ENCODE measurements around the gene TJP2.

TJP2 gene

DNA sequence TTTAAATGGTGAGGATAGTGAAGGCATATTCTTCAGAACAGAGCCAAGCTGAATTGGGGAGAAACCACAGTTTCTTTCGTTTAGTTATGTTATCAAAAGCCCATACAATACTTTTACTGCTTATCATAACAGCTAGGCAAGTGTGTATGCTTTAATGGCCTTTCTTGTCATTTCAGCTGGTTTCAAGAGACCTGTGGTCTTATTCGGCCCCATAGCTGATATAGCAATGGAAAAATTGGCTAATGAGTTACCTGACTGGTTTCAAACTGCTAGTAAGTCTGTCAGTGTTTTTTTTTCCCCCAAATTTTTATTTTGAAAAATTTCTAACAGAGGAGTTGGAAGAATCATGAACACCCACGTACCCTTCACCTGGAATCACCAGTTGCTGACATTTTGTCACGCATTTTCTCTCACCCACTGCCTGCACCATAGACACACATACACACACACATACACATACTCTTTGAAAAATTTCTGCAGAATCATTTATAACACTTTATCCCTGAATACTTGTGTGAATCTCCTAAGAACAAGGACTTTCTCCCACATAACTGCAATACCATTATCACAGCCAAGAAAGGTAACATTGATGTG lies 63.7 kb downstream of the TJP2 start:
- DNase-seq = no peak

DNA sequence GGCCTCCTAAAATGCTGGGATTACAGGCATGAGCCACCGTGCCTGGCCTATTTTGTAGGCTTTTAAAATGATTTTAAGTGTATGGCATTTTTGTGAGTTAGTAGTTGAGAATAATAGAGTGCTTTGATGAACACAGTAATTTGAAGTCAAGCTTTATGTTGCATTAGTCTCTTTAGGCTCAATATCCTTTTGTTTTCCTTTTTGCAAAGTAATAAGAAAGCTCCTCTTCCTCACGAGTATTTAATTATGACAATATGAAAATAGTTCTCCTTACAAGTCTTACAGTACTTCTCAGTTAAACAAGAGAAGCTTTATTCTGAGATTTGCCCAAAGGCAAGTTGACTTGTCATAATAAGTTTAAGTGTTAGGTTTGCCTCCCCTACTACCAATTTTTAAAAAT lies 69.0 kb downstream of the TJP2 start:
- DNase-seq = no peak

DNA sequence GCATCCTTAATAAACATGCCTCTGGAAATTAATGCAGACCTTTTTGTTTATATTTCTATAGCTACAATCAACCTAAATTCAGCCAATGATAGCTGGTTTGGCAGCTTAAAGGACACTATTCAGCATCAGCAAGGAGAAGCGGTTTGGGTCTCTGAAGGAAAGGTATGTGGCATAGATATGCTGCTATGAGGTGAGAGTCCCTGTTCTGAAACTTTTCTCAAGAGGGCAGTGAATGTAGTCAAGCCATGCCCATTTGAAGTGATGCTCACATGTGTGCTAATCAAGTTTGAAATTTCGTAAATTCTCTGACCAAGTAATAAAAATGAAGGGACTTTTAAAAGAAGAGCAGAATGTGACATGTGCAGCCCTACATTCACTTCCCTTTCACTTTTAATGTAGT lies 72.6 kb downstream of the TJP2 start:
- no peak for DNase-seq

DNA sequence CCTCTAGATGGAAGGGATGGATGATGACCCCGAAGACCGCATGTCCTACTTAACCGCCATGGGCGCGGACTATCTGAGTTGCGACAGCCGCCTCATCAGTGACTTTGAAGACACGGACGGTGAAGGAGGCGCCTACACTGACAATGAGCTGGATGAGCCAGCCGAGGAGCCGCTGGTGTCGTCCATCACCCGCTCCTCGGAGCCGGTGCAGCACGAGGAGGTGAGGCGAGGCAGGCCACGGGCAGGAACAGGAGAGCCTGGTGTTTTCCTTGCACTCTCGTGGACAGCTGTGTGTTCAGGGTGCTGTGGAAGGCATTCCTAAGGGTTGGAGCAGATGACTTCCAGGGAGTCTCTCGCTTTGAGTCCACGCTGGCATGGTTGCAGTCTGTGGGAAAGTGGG lies 73.9 kb downstream of the TJP2 start:
- no peak for DNase-seq

DNA sequence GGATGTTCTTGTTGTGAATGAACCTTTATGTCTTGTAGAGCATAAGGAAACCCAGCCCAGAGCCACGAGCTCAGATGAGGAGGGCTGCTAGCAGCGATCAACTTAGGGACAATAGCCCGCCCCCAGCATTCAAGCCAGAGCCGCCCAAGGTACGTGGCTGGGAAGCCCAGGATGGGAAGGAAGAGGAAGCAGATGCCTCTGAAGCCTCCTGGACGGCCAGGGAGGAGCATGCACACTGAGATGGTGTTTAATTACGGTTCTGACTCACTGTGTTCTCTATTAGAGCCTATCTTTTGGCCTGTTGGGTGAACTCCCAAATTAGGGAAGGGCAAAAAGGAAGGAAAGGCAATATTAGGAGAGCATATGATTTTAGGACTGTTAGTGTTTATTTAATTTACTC lies 75.3 kb downstream of the TJP2 start:
- DNase-seq = no peak

DNA sequence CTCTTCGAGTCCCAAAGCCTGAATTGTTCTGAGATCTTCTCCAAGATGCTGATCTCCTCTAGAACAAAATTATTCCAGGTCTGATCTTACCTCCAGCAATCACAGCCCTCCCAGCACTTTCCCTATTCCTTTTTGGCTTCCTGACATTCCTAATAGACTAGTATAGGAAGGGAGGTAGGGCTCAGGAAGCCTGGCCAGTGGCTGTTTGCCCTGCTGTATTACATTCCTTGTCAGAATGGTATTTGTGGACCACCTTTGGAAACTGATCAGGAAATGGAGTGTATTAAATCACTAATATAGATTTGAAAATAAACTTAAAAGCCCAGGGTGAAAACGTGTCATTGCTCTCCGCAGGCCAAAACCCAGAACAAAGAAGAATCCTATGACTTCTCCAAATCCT lies 76.6 kb downstream of the TJP2 start:
- no peak for DNase-seq

DNA sequence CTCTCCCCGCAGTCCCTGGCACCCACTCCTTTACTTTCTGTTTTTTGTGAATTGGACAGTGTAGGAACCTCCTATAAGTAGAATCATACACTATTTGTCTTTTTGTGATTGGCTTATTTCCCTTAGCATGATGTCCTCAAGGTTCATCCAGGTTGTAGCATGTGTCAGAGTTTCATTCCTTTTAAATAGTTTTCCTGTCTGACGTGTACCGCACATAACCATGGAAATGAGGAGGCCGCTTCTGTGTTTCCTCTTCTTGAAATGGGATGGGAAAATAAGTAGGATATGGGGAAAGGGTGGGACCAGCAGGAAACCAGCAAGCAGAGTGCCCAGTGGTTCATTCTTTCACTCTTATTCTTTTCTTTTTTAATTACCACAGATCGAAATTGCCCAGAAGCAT lies 78.4 kb downstream of the TJP2 start:
- DNase-seq = no peak

DNA sequence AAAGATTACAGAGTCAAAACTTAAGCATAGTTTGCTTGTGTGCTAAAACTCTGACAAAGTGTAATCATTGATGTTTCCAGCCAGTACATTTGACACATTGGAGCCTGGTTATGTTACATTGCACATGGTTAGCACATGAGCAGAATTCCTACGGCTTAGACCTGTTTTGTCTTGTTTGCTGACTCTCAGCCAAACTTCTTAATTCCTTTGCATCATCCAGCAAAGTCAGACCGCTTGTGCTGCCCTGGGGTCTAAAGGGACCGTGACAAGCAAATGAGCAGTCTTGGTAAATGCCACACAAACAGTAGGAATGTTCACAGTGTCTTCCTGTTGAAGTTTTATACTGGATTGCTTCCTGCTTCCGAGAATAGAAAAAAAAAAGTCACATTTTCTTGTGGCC lies 79.0 kb downstream of the TJP2 start:
- no peak for DNase-seq

DNA sequence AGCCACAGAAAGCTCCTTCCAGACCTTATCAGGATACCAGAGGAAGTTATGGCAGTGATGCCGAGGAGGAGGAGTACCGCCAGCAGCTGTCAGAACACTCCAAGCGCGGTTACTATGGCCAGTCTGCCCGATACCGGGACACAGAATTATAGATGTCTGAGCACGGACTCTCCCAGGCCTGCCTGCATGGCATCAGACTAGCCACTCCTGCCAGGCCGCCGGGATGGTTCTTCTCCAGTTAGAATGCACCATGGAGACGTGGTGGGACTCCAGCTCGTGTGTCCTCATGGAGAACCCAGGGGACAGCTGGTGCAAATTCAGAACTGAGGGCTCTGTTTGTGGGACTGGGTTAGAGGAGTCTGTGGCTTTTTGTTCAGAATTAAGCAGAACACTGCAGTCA lies 80.1 kb downstream of the TJP2 start:
- DNase-seq = no peak

DNA sequence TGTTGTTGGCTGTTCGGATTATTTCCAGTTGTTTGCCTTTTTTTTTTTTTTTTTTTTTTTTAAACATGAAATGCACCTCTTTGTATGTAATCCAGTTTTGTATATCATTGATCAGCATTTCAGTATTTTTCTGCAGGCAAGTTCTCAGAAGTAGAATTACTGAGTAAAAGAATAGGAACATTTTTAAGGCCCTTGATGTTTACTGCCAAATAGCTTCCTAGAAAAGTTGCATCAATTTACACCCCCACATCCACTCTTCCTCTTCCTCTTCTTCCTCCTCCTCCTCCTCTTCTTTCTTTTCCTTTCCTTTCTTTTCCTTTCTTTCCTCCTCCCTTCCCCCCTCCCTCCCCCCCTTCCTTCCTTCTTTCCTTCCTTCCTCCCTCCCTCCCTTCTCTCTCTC lies 81.5 kb downstream of the TJP2 start:
- no peak for DNase-seq

DNA sequence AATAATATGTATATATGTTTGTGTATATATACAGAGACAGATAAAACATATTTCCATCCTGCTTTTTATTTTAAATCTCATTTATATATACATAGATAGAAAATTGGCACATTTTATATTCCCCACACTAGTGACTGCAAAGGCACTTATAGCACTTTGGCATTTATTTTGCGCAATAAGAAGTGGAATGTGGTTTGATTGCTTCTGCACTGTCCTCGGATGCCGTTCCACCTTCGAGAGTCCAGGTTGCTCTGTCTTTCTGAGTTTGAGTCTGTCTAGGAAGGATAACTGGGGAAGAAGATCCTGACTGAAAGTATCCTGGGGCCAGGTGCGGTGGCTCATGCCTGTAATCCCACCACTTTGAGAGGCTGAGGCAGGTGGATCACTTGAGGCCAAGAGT lies 84.5 kb downstream of the TJP2 start:
- no peak for DNase-seq

DNA sequence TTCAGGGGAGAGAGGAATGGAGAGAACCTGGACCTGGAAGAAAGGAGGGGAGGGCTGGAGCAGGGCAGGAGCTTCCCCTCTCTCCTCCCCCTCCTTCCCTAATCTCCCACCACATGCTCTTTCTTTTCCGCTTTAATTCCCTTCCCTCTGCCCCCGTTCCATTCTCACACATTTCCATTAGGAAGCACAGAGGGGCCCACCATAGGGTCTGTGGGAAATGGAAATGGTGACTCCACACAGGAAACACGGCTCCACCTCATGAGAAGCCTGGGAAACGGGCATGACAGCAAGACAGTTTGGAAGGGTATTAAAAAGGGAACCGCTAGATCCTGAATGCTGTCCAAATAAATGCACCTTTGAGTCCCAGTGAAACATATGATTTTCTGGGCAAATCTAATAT lies 86.1 kb downstream of the TJP2 start:
- no peak for DNase-seq

DNA sequence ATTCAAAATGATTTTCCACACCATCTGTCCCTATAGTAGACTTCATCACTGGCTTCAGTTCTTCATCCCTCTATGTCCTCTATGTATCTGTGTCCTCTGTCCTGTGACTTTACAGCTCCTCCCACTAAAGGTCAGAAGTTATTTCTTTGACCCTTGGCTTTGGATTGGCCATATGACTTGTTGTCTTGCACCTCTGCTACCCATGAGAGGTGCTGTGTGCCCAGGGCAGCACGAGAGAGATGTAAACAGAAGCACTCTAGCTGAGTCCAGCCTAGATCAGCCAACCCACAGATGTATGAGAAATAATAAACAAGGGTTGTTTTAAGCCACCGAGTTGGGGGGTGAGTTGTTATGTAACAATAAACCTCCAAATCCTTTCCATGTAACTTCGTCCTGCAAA lies 87.6 kb downstream of the TJP2 start:
- no peak for DNase-seq

DNA sequence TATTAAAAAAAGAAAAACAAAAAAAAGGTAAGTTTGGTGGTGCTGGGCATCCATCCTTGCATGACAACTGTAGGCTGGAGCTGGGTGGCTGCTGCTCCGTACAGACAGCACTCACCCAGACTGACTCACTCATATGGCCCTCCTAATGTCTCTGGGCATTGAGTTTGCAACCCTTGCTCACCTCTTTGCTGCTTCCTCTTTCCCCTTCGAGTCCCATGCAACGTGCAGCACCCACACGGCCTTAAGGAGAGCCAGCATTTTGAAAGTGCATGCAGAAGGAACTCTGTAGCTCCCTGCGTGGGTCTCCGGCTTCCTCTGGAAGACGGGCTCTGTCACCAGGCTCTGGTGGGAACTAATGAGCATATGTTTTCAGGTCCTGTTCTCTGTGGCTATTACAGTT lies 90.4 kb downstream of the TJP2 start:
- no peak for DNase-seq

DNA sequence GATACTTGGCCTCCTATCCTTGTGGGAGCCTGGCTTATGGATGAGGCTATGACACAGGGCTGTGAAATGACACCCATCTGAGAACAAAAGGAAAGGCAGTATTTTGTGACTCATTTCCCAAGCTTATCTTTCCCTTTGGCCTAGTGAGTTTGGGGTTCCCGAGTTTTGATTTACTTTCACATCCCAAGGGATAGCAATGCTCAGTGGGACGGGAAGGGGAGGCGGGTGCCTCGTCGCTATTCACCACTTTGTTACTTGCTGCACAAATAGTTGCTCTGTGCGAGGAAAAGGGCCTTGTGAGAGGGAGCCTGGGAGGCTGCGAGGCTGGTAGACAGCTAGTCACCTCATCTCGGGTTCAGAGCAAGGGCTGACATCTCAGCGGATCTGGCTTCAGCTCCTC lies 91.8 kb downstream of the TJP2 start:
- DNase-seq = no peak

DNA sequence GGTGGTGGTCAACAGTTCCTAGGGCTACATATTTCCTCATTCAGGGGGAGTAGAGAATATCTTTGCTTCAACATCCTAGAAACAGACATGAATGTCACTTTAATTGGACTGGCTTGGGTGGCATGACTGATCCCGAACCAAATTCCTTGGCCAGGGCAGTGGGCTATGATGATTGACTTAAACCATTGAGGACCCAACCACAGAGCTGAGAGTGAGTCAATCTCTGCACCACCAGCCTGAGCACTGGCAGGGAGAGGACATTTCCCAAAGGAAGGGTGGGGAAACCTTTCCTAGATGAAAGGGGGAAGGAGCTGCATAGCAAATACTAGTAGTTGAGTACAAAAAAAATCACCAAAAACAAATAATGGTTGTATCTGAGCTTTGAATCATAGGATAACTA lies 98.1 kb downstream of the TJP2 start:
- DNase-seq = no peak

DNA sequence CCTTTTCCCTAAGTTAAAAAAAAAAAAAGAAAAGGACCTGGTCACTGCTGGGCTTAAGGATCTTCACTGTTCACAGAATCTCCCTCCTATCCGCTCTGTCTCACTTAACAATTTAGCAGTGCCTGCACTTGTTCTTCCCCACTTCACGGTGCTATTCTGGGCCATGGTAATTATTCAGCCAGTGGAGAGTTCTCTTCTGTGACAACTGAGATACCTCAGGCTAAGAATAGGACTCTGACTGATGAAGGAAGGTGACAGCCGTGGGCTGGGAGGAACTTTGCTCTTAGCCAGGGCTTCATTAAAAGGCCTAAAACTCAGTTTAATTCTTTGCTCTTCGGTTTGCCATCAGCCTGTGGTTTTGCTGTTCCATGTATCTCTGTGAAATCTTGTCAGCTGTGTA lies 99.1 kb downstream of the TJP2 start:
- no peak for DNase-seq

DNA sequence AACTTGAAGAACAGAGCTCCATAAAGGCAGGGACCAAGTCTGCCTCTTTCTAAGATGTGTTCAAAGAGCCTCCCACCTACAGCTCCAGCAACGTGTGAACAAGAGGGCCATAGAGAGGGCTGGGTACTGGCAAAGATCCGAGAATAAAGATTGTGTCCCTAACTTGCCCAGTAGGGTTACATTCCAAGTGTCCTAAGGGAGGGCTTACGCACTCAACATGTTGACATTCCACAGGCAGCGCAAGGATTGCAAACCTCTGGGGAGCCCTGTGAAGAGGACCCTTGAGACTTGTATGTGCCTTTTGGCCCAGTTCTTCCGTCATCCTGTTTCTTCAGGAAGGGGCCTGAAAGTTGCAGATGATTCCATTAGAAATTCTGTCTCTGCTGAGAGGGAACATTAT lies 102.7 kb downstream of the TJP2 start:
- DNase-seq = no peak

DNA sequence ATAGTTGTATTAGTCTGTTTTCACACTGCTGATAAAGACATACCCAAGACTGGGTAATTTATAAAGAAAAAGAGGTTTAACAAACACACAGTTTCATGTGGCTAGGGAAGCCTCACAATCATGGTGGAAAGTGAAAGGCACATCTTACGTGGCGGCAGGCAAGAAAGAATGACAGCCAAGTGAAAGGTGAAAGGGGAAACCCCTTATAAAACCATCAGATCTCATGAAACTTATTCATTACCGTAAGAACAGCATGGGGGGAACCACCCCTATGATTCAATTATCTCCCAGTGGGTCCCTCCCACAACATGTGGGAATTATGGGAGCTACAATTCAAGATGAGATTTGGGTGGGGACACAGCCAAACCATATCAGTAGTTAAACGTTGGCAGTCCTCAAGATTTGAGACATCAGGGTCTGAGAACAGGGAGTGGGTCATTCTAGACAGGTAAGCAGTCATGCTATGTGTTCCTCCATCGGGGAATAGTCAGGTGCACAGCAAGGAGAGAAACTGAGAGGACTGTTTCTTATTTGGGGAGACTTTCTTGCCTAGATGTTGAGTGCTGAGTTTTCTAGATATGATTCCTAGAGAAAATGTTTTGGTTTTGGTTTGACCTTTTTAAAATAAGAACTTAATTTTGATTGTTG lies 105.1 kb downstream of the TJP2 start:
- no peak for DNase-seq

DNA sequence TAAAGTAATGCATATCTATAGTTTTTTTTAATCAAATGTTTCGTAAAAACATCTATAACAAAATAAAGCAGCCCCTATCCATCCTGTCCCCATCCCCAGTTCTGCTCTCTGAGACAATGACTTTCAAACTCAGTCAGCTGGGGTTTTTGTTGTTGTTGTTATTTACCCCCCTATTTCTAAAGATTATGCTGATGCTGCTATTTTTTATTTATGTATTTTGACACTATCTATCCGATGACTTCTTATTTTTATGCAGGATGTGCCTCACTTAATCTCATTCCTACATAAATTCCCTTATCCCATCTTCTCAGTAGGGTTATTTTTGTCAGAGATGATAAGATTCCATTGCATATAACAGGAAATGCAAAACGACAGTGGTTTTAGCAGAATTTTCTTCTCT lies 105.7 kb downstream of the TJP2 start:
- no peak for DNase-seq

DNA sequence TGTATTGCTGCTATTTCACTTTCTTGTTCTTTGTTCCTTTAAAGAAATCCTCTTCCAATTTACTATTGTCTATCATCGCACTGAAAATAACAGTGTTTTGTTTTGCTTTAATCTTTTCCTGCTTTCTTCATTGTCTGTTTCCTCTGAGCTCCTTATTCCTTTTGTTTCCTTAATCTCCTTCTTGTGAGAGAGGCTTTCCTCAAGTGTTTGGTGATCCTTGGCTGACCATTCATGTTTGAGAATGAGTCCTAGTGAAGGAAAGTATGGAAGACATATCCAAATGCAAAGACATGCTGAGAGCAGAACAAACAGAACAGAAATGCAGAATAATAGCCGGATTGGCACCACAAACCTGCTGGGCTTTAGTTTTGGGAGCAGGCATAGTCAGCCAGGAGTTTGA lies 108.9 kb downstream of the TJP2 start:
- DNase-seq = no peak

DNA sequence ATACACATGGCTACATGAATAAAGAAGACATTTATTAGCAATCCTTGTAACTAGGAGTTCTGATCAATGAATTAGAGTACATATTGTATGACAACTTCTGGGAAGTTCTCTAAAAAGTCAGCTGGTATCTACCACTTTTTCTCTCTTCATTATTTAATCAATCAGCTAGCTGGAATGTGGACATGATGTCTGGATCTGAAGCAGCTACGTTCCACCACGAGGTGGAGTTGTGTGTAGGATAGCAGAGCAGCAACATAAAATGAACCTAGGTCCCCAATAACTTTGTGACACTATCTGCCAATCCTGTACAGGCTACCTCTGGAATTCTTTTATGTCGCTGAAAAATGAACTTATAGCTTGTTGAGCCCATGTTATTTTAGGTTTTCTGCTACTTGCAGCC lies 118.0 kb downstream of the TJP2 start:
- DNase-seq = no peak

DNA sequence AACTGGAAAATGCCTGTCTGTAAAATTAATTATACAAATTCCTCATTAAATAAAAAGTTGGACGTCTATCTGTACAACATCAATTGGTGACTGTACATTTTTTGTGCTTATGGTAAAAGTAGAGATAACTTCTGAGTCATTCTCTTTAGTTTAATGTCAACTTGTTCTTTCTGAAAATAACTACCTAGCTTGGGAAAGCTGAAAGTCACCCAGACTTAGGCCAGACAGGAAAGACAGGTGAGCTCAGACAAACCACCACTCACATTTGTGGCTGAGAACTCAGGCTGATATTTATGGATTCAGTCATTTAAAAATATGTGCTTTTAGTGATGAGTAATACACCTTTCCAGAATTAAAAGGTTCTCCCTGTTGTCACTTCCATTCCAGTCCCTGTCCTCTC lies 119.1 kb downstream of the TJP2 start:
- no peak for DNase-seq

DNA sequence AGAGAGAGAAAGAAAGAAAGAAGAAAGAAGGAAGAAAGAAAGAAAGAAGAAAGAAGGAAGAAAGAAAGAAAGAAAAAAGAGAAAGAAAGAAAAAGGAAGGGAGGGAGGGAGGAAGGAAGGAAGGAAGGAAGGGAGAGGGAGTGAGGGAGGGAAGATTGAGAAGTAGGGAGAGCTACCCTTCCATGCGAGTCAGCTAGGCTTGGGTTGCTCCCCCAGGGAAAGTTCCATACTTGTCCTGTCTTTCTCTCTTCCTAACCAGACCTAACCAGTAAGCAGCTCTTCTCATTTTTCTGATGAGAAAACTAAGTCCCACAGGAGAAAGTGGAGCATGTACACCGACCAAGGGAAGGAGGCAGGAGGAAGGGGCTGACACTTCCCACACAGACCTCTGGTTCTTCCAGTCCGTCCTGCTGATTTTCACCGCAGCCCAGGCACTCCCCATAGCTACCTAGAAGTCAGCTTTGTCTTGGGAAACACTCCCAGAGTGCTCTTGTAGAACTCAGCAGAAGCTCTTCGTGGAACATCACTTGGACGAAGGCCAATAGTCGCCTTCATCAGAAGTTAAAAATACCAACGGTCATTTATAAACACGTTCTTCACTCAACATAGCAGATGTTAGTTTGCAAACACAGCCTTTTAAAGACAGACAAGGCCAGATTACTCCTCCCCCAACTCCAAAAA lies 121.9 kb downstream of the TJP2 start:
- DNase-seq = no peak

All from activated gamma-delta T cell (primary cell).